HG03108 (cell line): ENCODE results near the gene SCGB1A1.

ENCODE experiments used
- ATAC-seq: cut with Tn5 transposase; IDR thresholded peaks from one replicate; pipeline ENCODE4 v1.9.1; 2021; ENCODE audit warnings: moderate library complexity; ENCODE audit not compliant: unreplicated experiment

The SCGB1A1 gene

GRCh38 chr11:62398011-62398994 lies 20.5 kb upstream of the SCGB1A1 start:
- no peak for ATAC-seq

GRCh38 chr11:62399172-62399877 lies 19.5 kb upstream of the SCGB1A1 start:
- ATAC-seq = no peak

- ATAC-seq = no peak
These were observed 19.0 kb upstream of the SCGB1A1 start for GRCh38 chr11:62399878-62400266.

- no peak for ATAC-seq
These were observed 18.6 kb upstream of the SCGB1A1 start for GRCh38 chr11:62400281-62400680.

DNA sequence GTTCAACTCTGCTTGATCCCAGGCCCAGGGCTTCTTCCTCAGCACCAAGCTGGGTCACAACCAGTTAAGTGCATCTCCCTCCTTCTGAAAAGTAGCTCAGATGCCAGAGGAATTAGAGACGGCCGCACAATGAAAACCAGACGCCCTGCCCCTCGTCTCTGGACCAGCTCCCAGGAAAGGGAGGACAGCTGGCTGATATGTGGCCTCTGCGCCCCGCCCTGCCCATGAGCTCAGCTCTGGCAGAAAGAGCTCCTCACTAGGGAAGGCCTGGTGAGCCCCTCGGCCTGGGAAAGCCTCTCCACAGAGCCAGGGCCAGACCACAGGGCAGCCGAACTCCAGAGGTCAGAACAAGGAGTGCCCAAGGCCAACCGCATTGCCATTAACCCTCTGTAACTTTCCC lies 18.1 kb upstream of the SCGB1A1 start:
- no peak for ATAC-seq

DNA sequence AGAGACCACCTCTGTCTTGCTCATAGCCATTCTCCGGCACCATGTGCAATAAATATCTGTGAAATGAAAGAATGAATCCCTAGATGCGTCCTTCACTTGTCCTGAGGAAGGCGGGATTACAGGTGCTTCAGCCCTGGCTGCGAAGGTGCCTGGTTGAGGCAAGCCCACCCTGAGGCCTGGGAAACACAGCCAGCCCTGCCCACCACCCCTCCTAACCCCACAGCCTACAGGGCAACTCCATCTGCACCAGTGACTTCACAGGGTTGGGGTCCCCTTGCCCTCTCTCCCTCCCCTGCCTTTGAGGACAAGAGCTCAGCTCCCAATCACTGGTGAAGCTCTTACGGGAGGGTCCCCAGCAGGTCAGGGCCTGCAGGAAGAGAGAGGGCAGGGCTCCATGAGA lies 17.5 kb upstream of the SCGB1A1 start:
- ATAC-seq = no peak

- no peak for ATAC-seq
These were observed 17.0 kb upstream of the SCGB1A1 start for GRCh38 chr11:62401811-62402210.

DNA sequence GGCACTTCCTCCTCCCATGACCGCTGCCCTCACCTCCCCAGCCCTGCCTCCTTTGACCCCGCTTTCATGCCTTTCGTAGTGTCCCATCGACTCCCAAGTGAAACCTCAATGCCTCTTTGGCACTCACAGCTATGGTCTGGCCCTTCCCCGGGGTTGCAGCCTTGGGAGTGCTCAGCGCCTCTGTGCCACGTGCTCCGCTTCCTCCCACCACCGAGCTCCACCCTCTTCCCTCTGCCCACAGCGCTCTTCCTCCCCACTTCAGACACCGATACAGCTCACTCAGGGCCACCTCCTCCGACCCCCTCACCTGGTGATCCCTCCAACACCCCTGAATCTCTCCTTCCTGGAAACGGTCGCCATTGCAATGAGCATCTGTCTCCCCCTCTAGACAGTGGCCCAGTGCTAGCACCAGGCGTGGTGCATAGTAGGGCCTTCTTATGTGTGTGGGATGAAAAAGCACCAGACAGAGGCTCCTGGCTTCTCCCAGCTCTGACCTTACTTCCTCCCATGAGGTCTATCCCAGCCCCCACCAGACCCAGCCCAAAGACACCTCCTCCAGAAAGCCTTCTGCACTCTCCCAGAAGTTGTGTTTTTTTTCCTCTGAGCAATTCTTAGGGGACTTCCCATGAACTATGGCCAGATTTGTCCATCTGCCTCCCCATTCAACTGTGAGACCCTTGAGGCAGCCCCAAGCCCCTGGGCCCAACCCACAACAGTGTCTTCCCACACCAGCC lies 16.4 kb upstream of the SCGB1A1 start:
- ATAC-seq = no peak

DNA sequence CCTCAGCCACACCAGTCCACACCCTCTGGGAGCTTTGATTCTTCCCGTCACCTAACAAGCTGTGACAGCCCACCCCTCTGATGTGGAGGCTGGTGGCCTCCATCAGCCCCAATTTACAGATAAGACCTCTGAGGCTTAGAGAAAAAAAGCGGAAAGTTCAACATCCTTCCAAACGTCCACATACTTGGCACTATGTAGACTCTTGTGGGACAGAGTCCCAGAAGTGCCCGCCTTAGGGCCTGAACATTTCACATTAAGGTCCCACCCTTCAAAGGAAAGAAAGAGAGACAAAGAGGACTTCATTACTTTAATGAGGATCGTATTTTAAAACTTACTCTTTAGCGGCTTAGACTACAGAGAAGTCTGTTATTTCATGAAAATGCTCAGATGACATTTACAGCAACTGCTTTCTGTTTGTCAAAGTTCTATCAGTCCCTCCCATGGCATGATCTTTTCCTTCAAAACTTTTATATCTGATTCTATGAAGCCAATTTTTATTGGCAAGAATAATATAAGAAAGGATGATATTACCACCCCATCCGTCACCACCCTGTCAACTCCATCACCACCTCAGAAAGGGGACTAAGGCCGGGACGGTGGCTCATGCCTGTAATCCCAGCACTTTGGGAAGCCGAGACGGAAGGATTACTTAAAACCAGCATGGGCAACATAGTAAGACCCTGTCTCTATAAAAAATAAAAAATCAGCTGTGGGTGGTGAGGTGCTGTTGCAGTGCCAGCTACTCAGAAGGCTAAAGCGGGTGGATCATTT lies 15.7 kb upstream of the SCGB1A1 start:
- no peak for ATAC-seq

- no peak for ATAC-seq
These were observed 14.4 kb upstream of the SCGB1A1 start for GRCh38 chr11:62404435-62404834.

DNA sequence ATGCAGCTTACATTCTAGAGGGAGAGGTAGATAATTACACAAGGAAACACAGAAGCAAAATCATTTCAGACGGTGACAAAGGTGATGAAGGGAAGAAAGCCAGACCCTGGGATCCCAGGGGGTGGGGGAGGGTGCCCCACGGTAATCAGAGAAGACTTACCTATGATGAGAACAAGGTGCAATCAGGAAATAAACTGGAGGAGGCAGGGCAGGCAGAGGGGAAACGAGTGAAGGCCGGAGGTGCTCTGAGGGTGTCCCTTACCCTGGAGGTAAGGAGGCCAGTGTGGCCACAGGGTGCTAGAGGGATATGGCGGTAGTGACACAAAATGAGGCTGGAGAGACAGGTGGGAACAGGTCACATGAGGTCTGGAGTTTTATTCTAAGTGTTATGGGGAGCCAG lies 13.9 kb upstream of the SCGB1A1 start:
- ATAC-seq = no peak

GRCh38 chr11:62406034-62406433 lies 12.8 kb upstream of the SCGB1A1 start:
- no peak for ATAC-seq

DNA sequence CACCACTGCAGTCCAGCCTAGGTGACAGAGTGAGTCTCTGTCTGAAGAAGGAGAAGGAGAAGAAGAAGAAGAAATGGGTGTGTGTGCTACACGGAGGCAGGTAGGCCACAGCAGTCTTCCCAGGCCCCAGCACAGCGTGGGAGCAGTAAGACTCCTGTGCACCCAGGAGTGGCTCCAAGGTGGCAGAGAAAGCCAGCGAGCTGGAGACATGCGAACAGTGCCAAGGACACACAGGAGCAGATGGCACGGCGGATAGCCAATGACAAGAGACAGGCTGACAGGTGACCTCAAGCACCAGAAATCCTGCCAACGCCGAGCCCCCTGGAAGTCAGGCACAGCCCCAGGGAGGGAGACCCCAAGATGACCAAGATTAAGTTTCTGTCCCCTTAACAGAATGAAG lies 9.0 kb upstream of the SCGB1A1 start:
- no peak for ATAC-seq

GRCh38 chr11:62410972-62411371 lies 7.9 kb upstream of the SCGB1A1 start:
- no peak for ATAC-seq

- no peak for ATAC-seq
These were observed 7.3 kb upstream of the SCGB1A1 start for GRCh38 chr11:62411524-62411923.

DNA sequence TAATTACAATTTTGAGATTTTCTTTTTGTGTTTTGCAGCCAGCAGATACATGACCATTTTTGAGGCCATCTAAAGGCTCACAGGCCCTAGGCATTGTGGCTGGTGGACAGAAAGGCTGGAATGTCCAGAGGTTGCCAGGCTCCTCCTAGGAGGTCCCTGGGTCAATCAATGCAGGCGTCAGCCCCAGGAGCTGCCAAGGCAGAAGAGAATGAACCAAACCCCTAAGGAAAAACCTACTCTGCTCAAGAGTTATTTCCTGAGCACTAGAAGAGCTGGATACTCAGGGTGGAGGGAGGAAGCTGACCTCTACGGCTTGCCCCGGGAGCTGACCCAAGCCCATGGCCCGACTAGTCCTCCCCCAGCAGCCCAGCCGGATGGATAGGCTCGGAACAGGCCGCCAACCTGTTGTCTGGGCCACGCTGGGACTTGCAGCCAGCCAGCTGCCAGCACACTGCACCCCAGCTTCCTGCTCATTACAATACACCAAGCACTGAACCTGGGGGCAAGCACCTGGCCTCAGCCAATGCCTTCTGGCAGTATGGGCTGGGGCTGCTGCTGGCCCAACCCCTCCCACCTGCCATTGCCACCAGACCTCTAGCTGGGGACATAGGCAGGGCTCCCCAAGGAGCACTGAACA lies 5.7 kb upstream of the SCGB1A1 start:
- ATAC-seq = no peak

- no peak for ATAC-seq
These were observed 2.2 kb upstream of the SCGB1A1 start for GRCh38 chr11:62416596-62416995.

DNA sequence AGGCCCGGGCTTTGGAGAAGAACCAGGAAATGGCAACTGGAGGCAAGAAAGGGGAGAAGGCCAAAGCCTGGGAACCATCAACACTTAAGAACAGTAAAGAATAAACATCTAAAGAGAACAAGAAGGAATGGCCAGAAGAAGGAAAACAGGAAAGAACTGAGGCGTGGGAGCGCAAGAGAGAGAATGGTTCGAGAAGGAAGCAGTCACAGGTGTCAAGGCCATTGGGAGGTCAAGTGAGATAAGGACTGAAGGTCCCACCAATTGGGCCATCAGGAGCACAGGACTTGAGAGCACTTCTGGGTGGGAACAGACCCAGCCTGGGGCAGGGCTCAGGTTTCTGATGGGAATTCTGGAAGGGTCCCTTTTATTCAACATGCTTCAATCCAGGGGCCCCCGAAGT lies 697 bp upstream of the SCGB1A1 start:
- no peak for ATAC-seq

DNA sequence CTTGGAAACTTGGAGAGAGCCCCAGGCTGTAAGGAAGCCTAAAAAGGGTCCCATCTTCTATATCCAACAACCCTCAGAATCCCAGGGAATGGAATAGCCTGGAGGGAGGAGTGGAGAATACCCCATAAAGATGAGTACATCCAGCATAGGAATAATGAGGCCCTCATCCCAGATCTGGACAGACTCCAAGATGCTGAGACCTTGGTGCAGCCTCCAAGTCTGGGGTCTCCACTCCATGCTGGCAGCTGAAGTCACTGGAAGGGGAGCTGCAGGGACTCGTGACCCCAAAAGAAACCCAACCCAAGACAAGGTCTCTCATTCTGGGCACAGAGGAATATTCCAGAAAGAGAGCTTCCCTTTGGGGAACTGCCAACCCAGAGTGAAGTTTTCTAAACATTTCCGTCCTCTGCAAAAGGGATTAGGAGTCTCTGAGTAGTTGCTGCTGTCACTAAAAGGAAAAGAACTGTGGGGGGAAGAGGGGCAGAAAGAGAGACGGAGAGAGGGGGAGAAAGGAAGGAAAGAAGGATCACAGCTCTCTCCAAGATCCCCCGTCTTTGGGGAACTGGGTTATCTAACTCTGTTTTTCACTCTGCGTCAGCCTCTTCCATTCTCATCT lies 589 bp downstream of the SCGB1A1 start:
- ATAC-seq = no peak

- ATAC-seq = no peak
These were observed 1.1 kb downstream of the SCGB1A1 start for GRCh38 chr11:62419943-62420342.
